Uterus (tissue), 4 donors: ENCODE data around the gene DPYSL5. TPM values are rescaled to one million over a fixed set of nuclear protein-coding genes. Genes with fewer than 3 reads are reported as not detected.

ENCODE experiments used
- DNase-seq, 2 donors: peaks; one replicate each; pipeline ENCODE4 v3.0.0-alpha.2; 2019 to 2020
- H3K27ac ChIP-seq, 2 donors: fragments of 200-600 bp; sonication (generic); 1 replicate in 1 of 2; 2 replicates in 1 of 2; pipeline ENCODE4 v1.5.1; 2016 to 2018
- H3K27me3 ChIP-seq, 2 donors: fragments of 200-600 bp; sonication (generic); one replicate each; pipeline ENCODE4 v1.5.1; 2018 to 2019; ENCODE audit warnings: control low read depth in 1 of 2
- H3K36me3 ChIP-seq, 2 donors: fragments of 200-600 bp; sonication (generic); one replicate each; pipeline ENCODE4 v1.5.1; 2019; ENCODE audit warnings: control low read depth in 1 of 2
- H3K4me1 ChIP-seq, 2 donors: fragments of 200-600 bp; sonication (generic); one replicate each; pipeline ENCODE4 v1.5.1; 2018 to 2019; ENCODE audit warnings: control low read depth in 1 of 2
- H3K4me3 ChIP-seq, 2 donors: fragments of 200-600 bp; sonication (generic); 1 replicate in 1 of 2; 2 replicates in 1 of 2; pipeline ENCODE4 v1.5.1; 2018 to 2019; ENCODE audit warnings: mild to moderate bottlenecking in 1 of 2
- H3K9me3 ChIP-seq, 2 donors: fragments of 200-600 bp; sonication (generic); one replicate each; pipeline ENCODE4 v1.5.1; 2019; ENCODE audit warnings: control low read depth in 1 of 2
- CTCF ChIP-seq, 4 experiments: fragments of 200-600 bp in 2 of 4; fragments of 450-650 bp in 2 of 4; sonication (generic) in 2 of 4; IDR thresholded peaks; one replicate each; pipeline ENCODE4 v1.5.1; 2016 to 2019; ENCODE audit warnings: antibody characterized with exemption in 4 of 4, mild to moderate bottlenecking in 2 of 4, moderate library complexity in 1 of 4
- POLR2A ChIP-seq, 2 donors: fragments of 450-650 bp; IDR thresholded peaks; one replicate each; pipeline ENCODE4 v1.6.1; 2016; ENCODE audit warnings: antibody characterized with exemption in 2 of 2, mild to moderate bottlenecking in 1 of 2, moderate library complexity in 1 of 2
- intact Hi-C: fragments of 100-400 bp; cut with DNase I; formaldehyde crosslinking; loops from one replicate; pipeline ENCODE4 v1.15.1; 2023; ENCODE audit warnings: low total_unique reads
- total RNA-seq, 4 donors: library from RNA; depleted of rRNA in 3 of 4; stranded (reverse); fragments of >200 nt in 3 of 4; gene quantifications; one replicate each; pipeline versions ENCODE4 v1.1.0 to v1.2.4, GENCODE V29; 2014 to 2023
- donor health status: DM: yes; HTN: yes; CAD: no.

Gene DPYSL5
- total RNA-seq, 4 donors from 2014 or later: 1.8 TPM; not detected in 3

GRCh38 chr2:26910176-26910575 lies 62.2 kb downstream of the DPYSL5 start:
- H3K27ac ChIP-seq: no peak overlapping the region
- no peaks in the 10 kb centered on the region for H3K4me1 ChIP-seq
- H3K36me3 ChIP-seq: no peaks in the 10 kb centered on the region
- no peak for DNase-seq
- H3K4me3 ChIP-seq: no peak overlapping the region
- TF ChIP-seq POLR2A (IDR thresholded peaks at IDR 0.05) (no peak), CTCF (IDR thresholded peaks at IDR 0.05) (no peak)
- H3K9me3 ChIP-seq: no peaks in the 10 kb centered on the region
- intact Hi-C loops: no loop called here
- H3K27me3 ChIP-seq: peaks cover 0 to 9% of the 10 kb centered on the region in 2 donors

GRCh38 chr2:26911911-26912861 lies 64.3 kb downstream of the DPYSL5 start:
- DNase-seq: no peak
- H3K27me3 ChIP-seq: peaks cover 0 to 9% of the 10 kb centered on the region in 2 donors
- intact Hi-C loops: no loop called here

GRCh38 chr2:26913606-26913998 lies 65.7 kb downstream of the DPYSL5 start:
- TF ChIP-seq CTCF (IDR thresholded peaks at IDR 0.05) (no peak), POLR2A (IDR thresholded peaks at IDR 0.05) (no peak)
- peaks cover 0 to 9% of the 10 kb centered on the region in 2 donors for H3K27me3 ChIP-seq
- intact Hi-C loops: no loop called here

More at GRCh38 chr2:26911911-26912861, 64.3 kb downstream of the DPYSL5 start:
- Histone ChIP-seq H3K36me3 (no peaks in the 10 kb centered on the region), H3K4me3 (no peak overlapping the region), H3K4me1 (no peaks in the 10 kb centered on the region), H3K27ac (no peak overlapping the region), H3K9me3 (no peaks in the 10 kb centered on the region)
- no peak for TF ChIP-seq CTCF (IDR thresholded peaks at IDR 0.05)
- TF ChIP-seq POLR2A (IDR thresholded peaks at IDR 0.05): no peak

GRCh38 chr2:26913999-26914658 lies 66.2 kb downstream of the DPYSL5 start:
- no peaks in the 10 kb centered on the region for H3K4me1 ChIP-seq
- no peaks in the 10 kb centered on the region for H3K36me3 ChIP-seq
- no peak overlapping the region for H3K27ac ChIP-seq
- no peaks in the 10 kb centered on the region for H3K9me3 ChIP-seq
- H3K27me3 ChIP-seq: peaks cover 0 to 9% of the 10 kb centered on the region in 2 donors
- DNase-seq: no peak
- TF ChIP-seq CTCF (IDR thresholded peaks at IDR 0.05): no peak
- no peak for TF ChIP-seq POLR2A (IDR thresholded peaks at IDR 0.05)
- intact Hi-C loops: no loop called here
- no peak overlapping the region for H3K4me3 ChIP-seq

More at GRCh38 chr2:26913606-26913998, 65.7 kb downstream of the DPYSL5 start:
- DNase-seq: no peak
- Histone ChIP-seq H3K36me3 (no peaks in the 10 kb centered on the region), H3K4me3 (no peak overlapping the region), H3K4me1 (no peaks in the 10 kb centered on the region), H3K9me3 (no peaks in the 10 kb centered on the region), H3K27ac (no peak overlapping the region)
